ENCODE measurements around the gene SETBP1.

The SETBP1 gene

GRCh38 chr18:44766450-44766849, 85.8 kb downstream of the SETBP1 start:
- H3K4me3 ChIP-seq (ENCODE audit: low read depth, low read length) = no peak overlapping the region
- POLR2A ChIA-PET = no interaction called here
- CTCF ChIA-PET = interaction anchor here (1.1 kb wide), 1 partner anchor 54 kb away, joined by 4 read pairs; no protein-coding TSS in a partner anchor

More at GRCh38 chr18:44766450-44766849, 85.8 kb downstream of the SETBP1 start:
- TF ChIP-seq ZBTB48 (tag by site-specific recombination; IDR thresholded peaks at IDR 0.05) = no peak
- no peak for TF ChIP-seq ZBTB7A (tag by site-specific recombination; IDR thresholded peaks at IDR 0.05; ENCODE audit: low read depth)
- TF ChIP-seq REST (tag by site-specific recombination; IDR thresholded peaks at IDR 0.05) = no peak
- no peak for TF ChIP-seq ZSCAN23 (tag by site-specific recombination; IDR thresholded peaks at IDR 0.05)
- TF ChIP-seq ZNF133 (tag by site-specific recombination; IDR thresholded peaks at IDR 0.05) = no peak
- TF ChIP-seq ZNF280C (tag by site-specific recombination; IDR thresholded peaks at IDR 0.05) = no peak
- TF ChIP-seq ZNF132 (tag by site-specific recombination; IDR thresholded peaks at IDR 0.05; ENCODE audit: borderline replicate concordance) = no peak
- TF ChIP-seq TRIM28 (IDR thresholded peaks at IDR 0.05; ENCODE audit: borderline replicate concordance, low read length) = no peak
- no peak for TF ChIP-seq ZNF311 (tag by site-specific recombination; IDR thresholded peaks at IDR 0.05; ENCODE audit: borderline replicate concordance)
- TF ChIP-seq ZNF280D (tag by site-specific recombination; IDR thresholded peaks at IDR 0.05) = no peak
- H3K4me1 ChIP-seq (ENCODE audit: control insufficient read depth, insufficient read depth, low read length) = no peaks in the 10 kb centered on the region
- no peak overlapping the region for H3K27ac ChIP-seq (ENCODE audit: extremely low read depth, low read depth, low read length)
- no peaks in the 10 kb centered on the region for H3K9me3 ChIP-seq (ENCODE audit: control insufficient read depth, insufficient read depth, low read depth, low read length)
- H3K36me3 ChIP-seq (ENCODE audit: control insufficient read depth in 2 of 2, insufficient read depth in 1 of 2, low read length in 2 of 2) = no peaks in the 10 kb centered on the region
